Stimulated activated CD4-positive, alpha-beta T cell treated with anti-CD3 and anti-CD28 coated beads, Interleukin-1b, Interleukin-23, amount 100 ng/mL, for 48 hours (primary cell): ENCODE measurements around the gene H6PD.
"Not testable (repeated sequence)": the region's sequence is repeated elsewhere in the genome, so short reads cannot be mapped to it uniquely, and the experiment has no call there.

Source experiments
- DNase-seq: peaks from one replicate; pipeline ENCODE4 v3.0.0-alpha.2; 2020

H6PD gene

DNA sequence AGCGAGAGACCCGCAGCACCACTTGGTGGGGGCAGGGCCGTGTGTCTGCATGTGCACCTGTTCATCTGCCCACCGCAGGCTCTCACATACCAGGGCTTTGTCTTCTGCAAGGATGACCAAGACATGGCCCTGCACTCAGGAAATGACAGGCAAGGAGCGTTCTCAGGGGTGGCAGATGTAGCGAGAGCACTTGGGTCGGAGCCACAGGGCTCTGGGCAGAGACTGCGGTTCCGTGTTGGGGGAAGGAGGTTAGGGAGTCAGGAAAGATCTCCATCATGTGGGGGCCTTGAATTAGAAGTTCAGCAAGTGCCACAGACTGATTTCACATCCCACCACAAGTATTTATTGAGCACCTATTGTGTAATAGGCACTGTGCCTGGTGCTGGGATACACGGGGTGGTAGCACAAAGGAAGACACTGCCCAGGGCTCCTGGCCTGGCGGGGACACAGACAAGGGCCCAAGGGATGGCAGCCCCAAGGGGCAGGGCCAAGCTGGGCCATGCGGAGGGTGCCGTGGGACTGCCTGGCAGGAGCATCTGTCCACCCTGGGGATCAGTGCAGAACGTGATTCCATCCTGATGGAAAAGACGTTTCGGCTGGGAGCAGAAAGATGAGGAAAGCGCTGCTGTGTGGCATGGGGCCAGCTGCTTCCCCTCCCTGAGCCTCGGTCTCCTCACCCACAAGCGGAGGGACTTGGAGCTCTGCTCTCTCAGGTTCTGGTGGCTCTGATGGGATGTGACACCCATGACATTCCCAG is 46.7 kb downstream of the H6PD start:
- DNase-seq, result no peak

DNA sequence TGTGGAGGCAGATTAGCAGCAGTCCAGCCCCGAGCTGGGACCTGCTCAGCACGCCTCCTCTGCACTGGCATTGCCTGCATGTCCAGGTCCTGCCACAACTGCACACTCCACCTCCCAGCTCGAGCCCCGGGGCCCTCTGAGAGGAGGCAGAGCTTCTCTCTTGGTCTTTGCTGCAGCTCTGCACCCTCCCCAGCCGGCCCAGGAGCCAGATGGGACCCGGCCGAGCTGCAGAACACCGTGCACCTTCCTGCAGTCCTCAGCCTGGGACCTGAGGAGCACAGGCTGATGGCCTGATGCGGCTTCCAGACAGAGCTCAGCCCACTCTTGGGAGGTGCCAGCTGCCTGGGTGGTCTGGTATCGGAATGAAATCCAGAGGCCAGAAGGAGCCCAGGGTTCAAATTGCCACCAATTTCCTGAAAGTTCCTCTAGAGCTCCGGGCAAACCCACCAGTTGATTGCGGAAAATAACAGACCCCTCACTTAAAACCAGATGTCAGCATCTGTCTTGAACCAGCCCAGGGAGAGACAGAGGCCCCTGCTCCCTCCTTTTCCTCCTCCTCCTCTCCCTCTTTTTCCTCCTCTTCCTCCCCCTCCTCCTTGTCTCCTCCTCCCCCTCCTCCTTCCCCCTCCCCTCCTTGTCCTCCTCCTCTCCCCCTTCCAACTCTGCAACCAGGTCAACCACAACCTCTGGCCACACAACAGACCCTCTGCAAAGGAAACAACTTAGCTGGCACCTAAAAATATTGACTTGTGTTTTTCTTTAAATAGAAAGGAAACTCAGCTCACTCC is 47.5 kb downstream of the H6PD start:
- DNase-seq, result no peak

GRCh38 chr1:9282696-9282955 is 48.1 kb downstream of the H6PD start:
- DNase-seq, result no peak

DNA sequence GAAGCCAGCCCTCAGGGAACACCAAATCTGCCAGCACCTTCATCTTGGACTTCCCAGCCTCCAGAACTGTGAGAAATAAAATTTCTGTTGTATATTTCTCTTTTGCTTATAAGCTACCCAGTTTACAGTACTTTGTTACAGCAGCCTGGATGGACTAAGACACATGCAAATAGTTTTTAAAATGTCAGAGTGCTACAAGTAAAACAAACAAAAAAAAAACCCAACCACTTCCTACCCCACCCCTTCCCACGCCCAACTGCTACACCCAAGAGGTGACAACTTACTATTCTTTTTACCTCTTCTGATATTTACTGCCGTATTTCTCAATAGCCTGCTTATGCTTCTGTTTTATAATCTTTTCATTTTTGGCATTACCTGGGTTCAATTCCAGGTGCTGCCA is 49.5 kb downstream of the H6PD start:
- DNase-seq, result no peak

DNA sequence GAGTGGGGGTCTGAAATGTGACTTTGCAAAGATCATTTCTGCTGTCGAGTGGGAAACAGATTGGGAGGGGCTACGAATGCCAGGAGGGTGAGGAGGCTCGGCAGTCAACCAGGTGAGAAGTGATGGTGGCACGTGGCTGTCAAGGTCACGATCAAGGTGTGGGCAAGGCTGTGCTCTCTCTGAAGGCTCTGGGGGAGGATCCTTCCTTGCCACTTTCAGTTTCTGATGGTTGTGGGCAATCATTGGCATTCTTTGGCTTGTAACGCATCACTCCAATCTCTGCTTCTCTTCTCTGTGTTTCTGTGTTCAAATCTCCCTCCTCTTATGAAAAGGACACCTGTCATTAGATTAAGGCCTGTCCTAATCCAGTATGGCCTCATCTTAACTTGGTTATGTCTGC is 52.0 kb downstream of the H6PD start:
- no peak for DNase-seq

DNA sequence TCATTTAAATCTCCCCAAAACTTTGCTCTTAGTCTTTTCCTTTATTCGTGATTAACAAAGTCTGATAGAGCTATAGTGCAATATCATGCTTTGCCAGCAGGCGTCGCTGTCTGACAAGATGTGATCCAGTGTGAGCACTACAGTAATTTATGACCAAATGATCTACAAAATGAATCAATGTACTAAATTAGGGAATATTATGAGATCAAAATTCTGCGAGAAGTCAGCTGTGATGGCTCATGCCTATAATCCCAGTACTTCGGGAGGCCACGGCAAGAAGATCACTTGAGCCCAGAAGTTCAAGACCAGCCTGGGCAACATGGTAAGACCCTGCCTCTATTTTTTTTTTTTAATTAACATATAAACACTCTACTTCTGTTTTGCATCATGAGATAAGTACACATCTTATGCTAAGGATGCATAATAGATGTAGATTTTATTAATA is 54.5 kb downstream of the H6PD start:
- peak; percentile 80 for DNase-seq

- peak; percentile 53 for DNase-seq
These were observed 55.3 kb downstream of the H6PD start for GRCh38 chr1:9289711-9290485.

DNA sequence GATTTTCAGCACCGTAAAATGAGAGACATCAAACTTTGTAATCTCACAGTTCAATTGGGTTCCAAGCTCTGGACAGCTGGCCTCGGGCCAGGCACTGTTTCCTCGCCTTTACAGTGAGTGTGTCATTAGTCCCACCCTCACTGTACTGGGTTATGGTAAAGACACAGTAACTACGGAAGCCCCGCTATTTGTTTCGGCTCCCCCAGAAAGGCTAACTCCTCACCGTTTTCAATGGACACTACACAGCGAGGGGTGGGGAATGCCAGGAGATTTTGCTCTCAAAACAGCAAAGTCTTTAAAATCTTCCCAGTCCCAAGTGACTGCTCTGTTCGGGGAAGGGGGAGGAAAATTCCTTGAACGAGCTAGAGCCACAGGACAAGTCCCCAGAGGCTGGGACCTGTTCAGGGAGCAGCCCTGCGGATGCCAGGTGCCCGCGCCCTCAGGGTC is 57.4 kb downstream of the H6PD start:
- no peak for DNase-seq

- DNase-seq, result peak; percentile 63
These were observed 58.0 kb downstream of the H6PD start, which contains the start of gene SPSB1 for GRCh38 chr1:9292361-9293240. Gene SPSB1 (plus strand): TSS chr1:9292894. CDS start chr1:9355892, 62,998 bp downstream.

DNA sequence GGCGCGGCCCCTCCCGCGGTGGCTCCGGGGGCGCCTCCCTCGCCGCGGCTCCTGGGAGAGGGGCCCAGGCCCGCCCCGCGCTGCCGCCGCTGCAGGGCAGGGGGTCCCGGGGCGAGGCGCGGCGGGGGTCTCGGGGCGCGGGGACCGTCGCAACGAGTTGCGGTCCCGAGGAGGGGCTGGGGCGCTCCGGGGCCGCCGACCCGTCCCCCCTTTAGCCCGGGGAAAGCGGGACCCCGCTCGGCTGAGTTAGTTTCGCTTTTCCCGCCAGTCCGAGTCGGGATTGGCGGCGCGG is 58.6 kb downstream of the H6PD start:
- DNase-seq, result no peak

DNA sequence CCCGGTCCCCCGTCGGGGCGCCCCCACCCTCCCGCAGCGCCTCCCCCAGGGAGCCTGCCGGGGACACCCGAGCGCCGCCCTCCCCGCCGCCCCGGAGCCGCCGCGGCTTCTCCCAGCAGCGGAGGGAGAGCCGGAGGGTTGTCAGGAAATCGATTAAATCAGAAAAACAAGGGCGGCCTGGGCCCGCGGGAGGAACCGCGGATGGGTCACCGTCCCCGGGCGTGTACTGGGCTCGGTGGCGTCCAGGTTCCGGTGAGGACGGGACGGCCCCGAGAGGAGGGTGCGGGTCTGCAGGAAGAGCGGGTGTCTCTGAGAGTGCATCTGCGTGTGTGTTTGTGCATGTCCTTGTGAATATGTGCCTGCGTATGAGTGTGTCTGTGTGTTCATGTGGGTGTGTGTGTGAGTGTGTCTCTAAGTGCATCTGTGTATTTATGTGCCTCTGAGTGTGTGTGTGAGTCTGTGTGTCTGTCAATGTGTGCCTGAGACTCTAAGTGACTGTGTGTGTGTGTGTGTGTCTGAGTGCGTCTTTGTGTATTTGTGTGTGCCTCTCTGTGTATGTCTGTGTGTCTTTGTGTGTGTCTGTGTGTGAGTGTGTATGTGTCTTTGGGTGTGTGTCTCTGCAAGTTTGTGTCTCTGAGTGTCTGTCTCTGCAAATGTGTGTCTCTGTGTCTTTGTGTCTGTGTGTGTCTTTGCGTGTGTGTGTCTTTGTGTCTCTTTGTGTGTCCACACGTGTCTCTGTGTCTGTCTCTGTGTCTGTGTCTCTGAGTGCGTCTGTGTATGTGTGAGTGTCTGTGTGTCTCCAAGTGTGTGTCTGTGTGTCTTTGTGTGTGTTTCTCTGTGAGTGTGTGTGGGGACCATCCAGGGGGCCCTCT is 59.2 kb downstream of the H6PD start:
- no peak for DNase-seq

DNA sequence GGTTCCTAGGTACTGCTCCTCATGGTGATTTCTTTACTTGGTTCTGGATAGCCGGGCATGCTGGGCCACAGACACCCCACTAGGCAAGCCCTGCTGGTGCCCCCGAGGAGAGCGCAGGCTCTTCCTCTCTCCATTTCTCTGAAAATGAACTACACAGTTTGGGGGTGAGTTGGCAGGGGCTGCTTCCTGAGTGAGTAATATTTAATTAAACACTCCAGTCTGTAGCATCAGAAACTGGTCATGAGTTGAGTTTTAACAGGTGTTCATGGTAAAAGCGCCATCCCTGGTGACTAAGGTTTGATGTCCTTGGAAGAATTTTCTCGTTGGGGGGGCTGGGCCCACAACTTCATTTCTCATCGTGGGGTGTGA is 59.8 kb downstream of the H6PD start:
- peak; percentile 59 for DNase-seq

DNA sequence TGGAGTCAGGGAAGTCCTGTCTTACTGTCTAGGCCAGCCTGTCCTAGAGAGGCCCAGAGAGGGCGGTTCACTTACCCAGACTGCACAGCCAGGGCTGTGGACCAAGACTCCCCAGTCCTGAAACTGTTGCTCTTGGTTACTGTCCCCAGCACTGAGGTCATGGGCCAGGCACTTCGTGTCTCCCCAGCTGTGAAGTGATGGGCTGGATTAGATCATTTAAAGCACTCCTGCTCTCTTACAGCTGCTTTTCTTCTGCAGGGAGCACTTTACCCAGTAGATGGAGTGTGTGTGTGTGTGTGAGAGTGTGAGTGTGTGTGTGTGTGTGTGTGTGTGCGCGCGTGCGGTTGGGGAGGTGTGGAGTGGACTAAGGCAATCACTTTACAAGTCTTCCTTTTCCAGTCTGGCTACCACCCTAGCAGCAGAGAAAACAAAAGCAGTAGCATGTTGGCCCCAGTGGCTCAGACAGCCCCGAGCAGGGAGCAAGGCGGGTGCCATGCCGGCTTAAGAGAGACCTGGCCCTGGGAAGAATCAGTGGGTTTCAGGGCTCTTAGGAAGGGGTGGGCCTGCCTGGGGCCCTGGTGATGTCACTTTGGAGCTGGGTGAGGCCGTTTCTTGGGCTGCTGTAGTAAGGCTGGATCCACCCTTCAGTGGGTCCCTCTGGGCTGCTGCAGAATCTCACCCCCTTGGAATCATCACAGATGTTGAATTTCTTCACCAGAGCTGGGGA is 60.5 kb downstream of the H6PD start:
- peak; percentile 61 for DNase-seq

DNA sequence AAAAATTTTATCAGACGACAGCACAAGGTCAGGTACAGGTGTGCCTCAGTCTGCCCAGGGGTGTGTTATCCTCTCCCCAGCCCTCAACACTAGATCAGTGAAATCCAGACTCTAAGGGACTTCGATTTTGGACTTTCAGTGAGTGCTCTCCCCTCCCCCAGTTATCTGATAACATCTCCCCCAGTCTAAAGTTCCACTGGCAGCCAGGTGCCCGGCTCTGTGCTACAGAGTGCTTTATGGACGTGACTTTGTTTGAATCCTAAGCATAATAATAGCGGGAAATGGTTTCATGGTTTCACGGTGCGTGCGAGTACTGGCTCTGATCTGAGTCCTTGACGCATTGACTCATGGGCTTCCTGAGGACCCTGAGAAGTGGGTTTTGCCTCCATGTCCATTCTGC is 61.3 kb downstream of the H6PD start:
- no peak for DNase-seq

GRCh38 chr1:9296850-9297249 is 62.3 kb downstream of the H6PD start:
- no peak for DNase-seq

GRCh38 chr1:9297831-9298230 is 63.3 kb downstream of the H6PD start:
- no peak for DNase-seq

DNA sequence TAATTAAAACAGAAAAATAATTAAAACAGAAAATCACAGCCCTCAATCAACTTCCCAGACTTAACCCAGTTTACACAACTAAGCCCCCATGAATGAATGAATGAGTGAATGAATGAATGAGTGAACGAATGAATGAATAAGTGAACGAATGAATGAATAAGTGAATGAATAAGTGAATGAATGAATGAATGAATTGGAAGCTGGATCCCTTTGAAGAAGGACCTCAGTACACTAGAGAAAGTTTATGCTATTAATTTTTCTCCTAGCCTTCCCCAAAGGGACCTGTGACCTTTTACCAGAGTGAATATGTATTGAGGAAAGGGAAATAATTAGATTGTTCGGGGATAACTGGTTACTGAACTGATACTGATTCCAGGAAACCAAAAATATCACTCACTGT is 63.7 kb downstream of the H6PD start:
- no peak for DNase-seq

DNA sequence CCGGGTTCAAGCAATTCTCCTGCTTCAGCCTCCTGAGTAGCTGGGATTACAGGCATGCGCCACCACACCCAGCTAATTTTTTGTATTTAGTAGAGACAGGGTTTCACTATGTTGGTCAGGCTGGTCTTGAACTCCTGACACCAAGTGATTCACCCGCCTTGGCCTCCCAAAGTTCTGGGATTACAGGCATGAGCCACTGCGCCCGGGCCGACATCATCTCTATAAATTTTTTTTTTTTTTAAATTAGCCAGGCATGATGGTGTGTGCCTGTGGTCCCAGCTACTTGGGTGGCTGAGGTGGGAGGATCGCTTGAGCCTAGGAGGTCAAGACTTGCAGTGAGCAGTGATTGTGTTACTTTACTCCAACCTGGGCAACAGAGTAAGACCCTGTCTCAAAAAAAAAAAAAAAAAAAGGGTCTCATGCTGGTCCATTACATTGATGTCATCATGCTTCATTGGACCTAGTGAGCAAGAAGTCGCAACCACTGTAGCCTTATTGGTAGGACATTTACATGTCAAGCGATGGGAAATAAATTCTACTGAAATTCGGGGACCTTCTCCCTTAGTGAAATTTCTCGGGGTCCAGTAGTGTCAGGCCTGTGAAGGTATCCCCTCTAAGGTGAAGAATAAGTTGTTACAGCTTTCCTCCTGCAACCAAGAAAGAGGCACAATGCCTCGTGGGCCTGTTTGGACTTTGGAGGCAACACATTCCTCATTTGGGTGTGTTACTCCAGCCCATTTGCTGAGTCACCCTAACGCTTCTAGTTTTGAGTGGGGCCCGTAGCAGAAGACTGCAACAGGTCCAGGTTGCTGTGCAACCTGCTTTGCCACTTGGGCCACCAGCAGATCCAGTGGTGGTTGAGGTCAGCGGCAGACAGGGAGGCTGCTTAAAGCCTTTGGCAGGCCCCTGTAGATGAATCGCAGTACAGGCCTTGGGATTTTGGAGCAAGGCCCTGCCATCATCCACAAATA is 65.3 kb downstream of the H6PD start:
- DNase-seq, result not testable (repeated sequence)

DNA sequence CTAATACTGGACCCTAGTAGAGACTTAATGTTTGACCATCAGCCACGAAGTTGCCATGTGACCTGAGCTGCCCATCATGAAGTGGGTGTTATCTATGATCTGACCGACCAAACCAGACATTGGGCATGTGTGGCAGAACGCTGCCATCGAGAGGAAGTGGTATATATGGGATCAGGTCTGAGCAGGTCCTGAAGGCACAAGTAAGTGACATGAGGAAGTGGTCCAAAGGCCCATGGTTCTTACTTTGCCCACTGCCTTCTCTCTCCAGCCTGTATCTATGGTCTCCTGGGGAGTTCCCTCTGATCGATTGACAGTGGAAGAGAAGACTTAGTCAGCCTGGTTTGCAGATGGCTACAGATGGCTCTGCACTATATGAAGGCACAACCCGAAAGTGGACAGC is 66.0 kb downstream of the H6PD start:
- DNase-seq, result no peak
